GM18499 (cell line): ENCODE measurements around the gene TFEB.

Experiments used
- ATAC-seq: cut with Tn5 transposase; IDR thresholded peaks from one replicate; pipeline ENCODE4 v1.9.1; 2021; ENCODE audit warnings: moderate number of reproducible peaks; ENCODE audit not compliant: insufficient read depth, unreplicated experiment

TFEB gene

GRCh38 chr6:41656002-41656691 is 79.3 kb downstream of the TFEB start:
- ATAC-seq = no peak

GRCh38 chr6:41655646-41656001 is 79.8 kb downstream of the TFEB start:
- ATAC-seq = no peak

GRCh38 chr6:41655176-41655575 is 80.2 kb downstream of the TFEB start:
- ATAC-seq = no peak

- no peak for ATAC-seq
These were observed 80.7 kb downstream of the TFEB start for GRCh38 chr6:41654698-41655151.

- no peak for ATAC-seq
These were observed 81.2 kb downstream of the TFEB start for GRCh38 chr6:41654151-41654697.

GRCh38 chr6:41653691-41654090 is 81.7 kb downstream of the TFEB start:
- no peak for ATAC-seq

- ATAC-seq = no peak
These were observed 82.3 kb downstream of the TFEB start for GRCh38 chr6:41652866-41653652.

- ATAC-seq = no peak
These were observed 83.3 kb downstream of the TFEB start for GRCh38 chr6:41651962-41652657.

GRCh38 chr6:41651246-41651961 is 84.0 kb downstream of the TFEB start:
- ATAC-seq = no peak

GRCh38 chr6:41650120-41650519 is 85.3 kb downstream of the TFEB start:
- no peak for ATAC-seq

- ATAC-seq = no peak
These were observed 85.8 kb downstream of the TFEB start for GRCh38 chr6:41649596-41649995.

- ATAC-seq = no peak
These were observed 86.5 kb downstream of the TFEB start for GRCh38 chr6:41648921-41649320.

GRCh38 chr6:41648070-41648585 is 87.3 kb downstream of the TFEB start:
- ATAC-seq = no peak

GRCh38 chr6:41647061-41647511 is 88.3 kb downstream of the TFEB start:
- ATAC-seq = no peak

- ATAC-seq = no peak
These were observed 89.2 kb downstream of the TFEB start for GRCh38 chr6:41646026-41646795.

GRCh38 chr6:41645007-41645618 is 90.3 kb downstream of the TFEB start:
- ATAC-seq = no peak

GRCh38 chr6:41644297-41644879 is 91.0 kb downstream of the TFEB start:
- no peak for ATAC-seq

GRCh38 chr6:41643899-41644269 is 91.5 kb downstream of the TFEB start:
- no peak for ATAC-seq
